ENCODE results near the gene KDR. TPM values are rescaled to one million over a fixed set of nuclear protein-coding genes. Genes with fewer than 3 reads are reported as not detected.

The KDR gene
- total RNA-seq, 4 donors from 2014 or later: 4.3 to 13.9 (median 8.7) TPM

DNA sequence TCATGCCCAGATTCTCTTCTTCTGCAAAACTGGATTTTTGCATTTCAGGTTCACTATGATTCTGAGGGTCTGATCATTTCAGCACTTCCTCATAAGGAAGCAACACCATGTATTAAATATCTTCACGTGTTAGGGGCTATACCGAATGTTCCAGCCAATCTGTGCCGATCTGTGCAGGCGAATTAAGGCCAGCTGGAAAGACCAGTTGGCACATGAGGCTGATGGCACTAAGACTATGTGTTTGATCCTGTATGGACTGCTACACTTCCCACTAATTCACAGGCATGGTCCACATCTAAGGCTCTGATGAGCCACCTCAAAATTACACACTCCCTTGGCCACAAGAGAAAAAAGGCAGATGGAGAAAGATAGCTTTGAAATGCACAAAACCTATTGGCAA, 28.8 kb downstream of the KDR start:
- DNase-seq (ENCODE audit: low spot score in 2 of 2): no peak
- no peak for TF ChIP-seq POLR2A (IDR thresholded peaks at IDR 0.05)
- TF ChIP-seq, protein P1, sequence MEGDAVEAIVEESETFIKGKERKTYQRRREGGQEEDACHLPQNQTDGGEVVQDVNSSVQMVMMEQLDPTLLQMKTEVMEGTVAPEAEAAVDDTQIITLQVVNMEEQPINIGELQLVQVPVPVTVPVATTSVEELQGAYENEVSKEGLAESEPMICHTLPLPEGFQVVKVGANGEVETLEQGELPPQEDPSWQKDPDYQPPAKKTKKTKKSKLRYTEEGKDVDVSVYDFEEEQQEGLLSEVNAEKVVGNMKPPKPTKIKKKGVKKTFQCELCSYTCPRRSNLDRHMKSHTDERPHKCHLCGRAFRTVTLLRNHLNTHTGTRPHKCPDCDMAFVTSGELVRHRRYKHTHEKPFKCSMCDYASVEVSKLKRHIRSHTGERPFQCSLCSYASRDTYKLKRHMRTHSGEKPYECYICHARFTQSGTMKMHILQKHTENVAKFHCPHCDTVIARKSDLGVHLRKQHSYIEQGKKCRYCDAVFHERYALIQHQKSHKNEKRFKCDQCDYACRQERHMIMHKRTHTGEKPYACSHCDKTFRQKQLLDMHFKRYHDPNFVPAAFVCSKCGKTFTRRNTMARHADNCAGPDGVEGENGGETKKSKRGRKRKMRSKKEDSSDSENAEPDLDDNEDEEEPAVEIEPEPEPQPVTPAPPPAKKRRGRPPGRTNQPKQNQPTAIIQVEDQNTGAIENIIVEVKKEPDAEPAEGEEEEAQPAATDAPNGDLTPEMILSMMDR (IDR thresholded peaks at IDR 0.05): no peak
- WGBS, 2 donors: 71 to 79% methylated on average over 4 of the region's 4 CpGs
- intact Hi-C loops (cut with DNase I; ENCODE audit: low total_unique reads): no loop called here
- H3K4me3 ChIP-seq (ENCODE audit: low read depth, poor library complexity, severe bottlenecking): no peak overlapping the region

DNA sequence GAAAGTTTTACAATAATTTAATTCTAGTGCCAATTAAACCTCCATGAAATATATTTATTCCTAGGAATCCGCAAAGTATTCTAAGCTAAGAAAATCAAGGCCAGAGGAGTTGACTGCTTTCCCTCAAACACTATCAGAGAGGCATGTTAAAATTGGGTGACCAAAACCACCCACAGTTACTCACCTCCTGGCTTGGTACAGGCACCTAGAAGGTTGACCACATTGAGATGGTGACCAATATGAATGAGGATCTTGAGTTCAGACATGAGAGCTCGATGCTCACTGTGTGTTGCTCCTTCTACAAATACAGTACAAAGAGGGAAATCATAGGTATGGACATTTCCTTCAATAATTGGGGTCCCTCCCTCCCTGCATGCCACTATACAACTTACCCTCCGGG, 29.4 kb downstream of the KDR start:
- intact Hi-C loops (cut with DNase I; ENCODE audit: low total_unique reads): no loop called here
- TF ChIP-seq, protein P1 (IDR thresholded peaks at IDR 0.05): no peak
- TF ChIP-seq POLR2A (IDR thresholded peaks at IDR 0.05): no peak
- WGBS, 2 donors: 84 to 87% methylated on average over 3 of the region's 3 CpGs
- H3K4me3 ChIP-seq (ENCODE audit: low read depth, poor library complexity, severe bottlenecking): no peak overlapping the region
- no peak for DNase-seq (ENCODE audit: low spot score in 2 of 2)

DNA sequence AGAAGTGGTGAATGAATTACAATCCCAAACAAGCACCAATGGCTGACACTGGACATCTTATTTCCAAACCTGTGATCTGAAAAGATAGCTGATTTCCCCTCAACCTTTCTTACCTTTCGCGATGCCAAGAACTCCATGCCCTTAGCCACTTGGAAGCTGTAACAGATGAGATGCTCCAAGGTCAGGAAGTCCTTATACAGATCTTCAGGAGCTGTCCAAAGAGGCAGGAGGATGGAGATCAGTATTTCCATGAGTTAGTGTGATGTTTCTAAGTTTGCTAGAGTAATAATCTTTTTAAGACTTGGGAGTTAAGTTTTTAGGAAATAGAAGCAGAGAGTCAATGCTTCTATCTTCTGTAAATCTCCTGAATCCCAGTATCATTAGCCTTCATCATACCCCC, 32.9 kb downstream of the KDR start:
- no peak for TF ChIP-seq POLR2A (IDR thresholded peaks at IDR 0.05)
- TF ChIP-seq, protein P1 (IDR thresholded peaks at IDR 0.05): no peak
- no peak for DNase-seq (ENCODE audit: low spot score in 2 of 2)
- intact Hi-C loops (cut with DNase I; ENCODE audit: low total_unique reads): no loop called here
- no peak overlapping the region for H3K4me3 ChIP-seq (ENCODE audit: low read depth, poor library complexity, severe bottlenecking)
- 98% methylated on average over 2 of the region's 2 CpGs for WGBS, 2 donors

DNA sequence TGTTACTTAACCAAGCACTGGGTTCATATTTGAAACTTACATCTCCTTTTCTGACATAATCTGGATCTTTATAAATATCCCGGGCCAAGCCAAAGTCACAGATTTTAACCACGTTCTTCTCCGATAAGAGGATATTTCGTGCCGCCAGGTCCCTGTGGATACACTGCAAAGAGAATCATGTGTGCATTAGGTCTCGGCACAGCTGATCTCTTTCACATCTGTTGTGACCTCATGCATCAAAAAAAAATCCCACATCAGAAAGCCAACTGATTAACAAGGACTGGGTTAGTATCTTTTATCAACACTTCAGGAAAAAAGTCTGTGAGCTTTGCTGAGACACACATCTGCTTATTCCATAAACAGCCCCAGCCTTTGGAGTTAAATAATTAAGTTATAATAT, 35.5 kb downstream of the KDR start:
- intact Hi-C loops (cut with DNase I; ENCODE audit: low total_unique reads): no loop called here
- no peak overlapping the region for H3K4me3 ChIP-seq (ENCODE audit: low read depth, poor library complexity, severe bottlenecking)
- TF ChIP-seq, protein P1 (IDR thresholded peaks at IDR 0.05): no peak
- no peak for TF ChIP-seq POLR2A (IDR thresholded peaks at IDR 0.05)
- WGBS, 2 donors: 80 to 85% methylated on average over 6 of the region's 6 CpGs
- DNase-seq (ENCODE audit: low spot score in 2 of 2): no peak

DNA sequence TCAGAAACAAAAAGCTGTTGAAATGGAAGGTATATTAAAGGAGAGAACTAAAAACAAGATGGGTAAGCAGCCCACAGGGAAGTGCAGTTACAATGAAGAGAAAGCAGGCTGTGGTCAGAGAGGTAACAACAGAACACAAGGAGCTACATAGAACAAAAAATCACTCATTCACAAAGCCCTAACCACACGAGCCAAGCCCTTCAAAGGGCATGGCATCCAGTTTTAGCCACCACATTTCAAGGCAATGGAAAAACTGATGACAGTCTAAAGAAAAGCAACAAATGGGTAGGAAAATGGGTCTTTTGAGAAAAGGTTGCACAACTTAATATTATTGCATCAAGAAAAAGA, 37.5 kb downstream of the KDR start:
- intact Hi-C loops (cut with DNase I; ENCODE audit: low total_unique reads): no loop called here
- TF ChIP-seq POLR2A (IDR thresholded peaks at IDR 0.05): no peak
- TF ChIP-seq, protein P1 (IDR thresholded peaks at IDR 0.05): no peak
- DNase-seq (ENCODE audit: low spot score in 2 of 2): no peak
- no peak overlapping the region for H3K4me3 ChIP-seq (ENCODE audit: low read depth, poor library complexity, severe bottlenecking)
- WGBS, 2 donors: 44 to 46% methylated on average over 1 of the region's 1 CpG
